Breast epithelium (tissue), 4 donors: ENCODE results near the gene NEK1. TPM values are rescaled to one million over a fixed set of nuclear protein-coding genes. Genes with fewer than 3 reads are reported as not detected.

Source experiments
- DNase-seq, 2 donors: peaks; one replicate each; pipeline ENCODE4 v3.0.0-alpha.2; 2019; ENCODE audit warnings: low spot score in 2 of 2
- H3K27ac ChIP-seq, 2 donors: fragments of 200-600 bp; sonication (generic) in 1 of 2; one replicate each; pipeline ENCODE4 v1.5.1; 2016 to 2019; ENCODE audit warnings: mild to moderate bottlenecking in 1 of 2
- H3K27me3 ChIP-seq, 2 donors: fragments of 200-600 bp; sonication (generic) in 1 of 2; one replicate each; pipeline versions ENCODE4 v1.5.1 to v1.6.0; 2017 to 2019; ENCODE audit warnings: control low read depth in 1 of 2, mild to moderate bottlenecking in 1 of 2
- H3K36me3 ChIP-seq: fragments of 200-600 bp; one replicate; pipeline ENCODE4 v1.5.1; 2019
- H3K4me1 ChIP-seq, 2 donors: fragments of 200-600 bp; sonication (generic); one replicate each; pipeline ENCODE4 v1.5.1; 2016 to 2019; ENCODE audit warnings: control low read depth in 1 of 2
- H3K4me3 ChIP-seq, 3 donors: fragments of 200-600 bp; sonication (generic); 1 replicate in 2 of 3; 2 replicates in 1 of 3; pipeline ENCODE4 v1.5.1; 2016 to 2019; ENCODE audit warnings: mild to moderate bottlenecking in 3 of 3, moderate library complexity in 2 of 3
- H3K9me3 ChIP-seq, 2 donors: fragments of 200-600 bp; sonication (generic) in 1 of 2; one replicate each; pipeline ENCODE4 v1.5.1; 2016 to 2019; ENCODE audit warnings: control low read depth in 1 of 2
- CTCF ChIP-seq, 3 donors: fragments of 450-650 bp; IDR thresholded peaks; one replicate each; pipeline ENCODE4 v1.5.1; 2016 to 2017; ENCODE audit warnings: antibody characterized with exemption in 3 of 3, mild to moderate bottlenecking in 3 of 3, moderate library complexity in 3 of 3
- POLR2A ChIP-seq: fragments of 450-650 bp; IDR thresholded peaks from one replicate; pipeline ENCODE4 v1.6.1; 2016; ENCODE audit warnings: antibody characterized with exemption, mild to moderate bottlenecking, moderate library complexity
- POLR2AphosphoS5 ChIP-seq, 3 donors: sonication (generic); formaldehyde crosslinking; IDR thresholded peaks; one replicate each; pipeline ENCODE4 v1.6.1; 2017; ENCODE audit warnings: antibody characterized with exemption in 3 of 3
- intact Hi-C: fragments of 100-400 bp; cut with DNase I; formaldehyde crosslinking; loops from one replicate; pipeline ENCODE4 v1.15.1; 2023; ENCODE audit warnings: low total_unique reads
- total RNA-seq, 3 donors: library from RNA; depleted of rRNA; stranded (reverse); fragments of >200 nt; gene quantifications; one replicate each; pipeline ENCODE4 v1.1.0, GENCODE V29; 2016

NEK1 gene
- total RNA-seq, 3 donors from 2014 or later, result 14.4 to 18.1 (median 14.7) TPM

- intact Hi-C loops, result no loop called here
- no peak for DNase-seq
- H3K4me3 ChIP-seq, result no peak overlapping the region
Observed at GRCh38 chr4:169650227-169650936, 38.0 kb upstream of the NEK1 start.

GRCh38 chr4:169649545-169650226, 37.3 kb upstream of the NEK1 start:
- intact Hi-C loops, result no loop called here
- no peaks in the 10 kb centered on the region for H3K9me3 ChIP-seq
- H3K36me3 ChIP-seq, result no peaks in the 10 kb centered on the region
- H3K4me1 ChIP-seq, result no peaks in the 10 kb centered on the region
- TF ChIP-seq POLR2AphosphoS5 (IDR thresholded peaks at IDR 0.05), result no peak
- no peak for TF ChIP-seq CTCF (IDR thresholded peaks at IDR 0.05)
- no peak for TF ChIP-seq POLR2A
- DNase-seq, result no peak
- no peak overlapping the region for H3K4me3 ChIP-seq
- H3K27me3 ChIP-seq, result no peaks in the 10 kb centered on the region
- H3K27ac ChIP-seq, result no peak overlapping the region

More at GRCh38 chr4:169650227-169650936, 38.0 kb upstream of the NEK1 start:
- Histone ChIP-seq H3K4me1 (no peaks in the 10 kb centered on the region), H3K9me3 (no peaks in the 10 kb centered on the region), H3K27ac (no peak overlapping the region), H3K36me3 (no peaks in the 10 kb centered on the region), H3K27me3 (no peaks in the 10 kb centered on the region)
- TF ChIP-seq POLR2AphosphoS5 (IDR thresholded peaks at IDR 0.05), result no peak
- no peak for TF ChIP-seq CTCF (IDR thresholded peaks at IDR 0.05)
- TF ChIP-seq POLR2A, result no peak

GRCh38 chr4:169645627-169646026, 33.2 kb upstream of the NEK1 start:
- no peaks in the 10 kb centered on the region for H3K4me1 ChIP-seq
- H3K27ac ChIP-seq, result no peak overlapping the region
- TF ChIP-seq CTCF (IDR thresholded peaks at IDR 0.05), result no peak
- no peak for TF ChIP-seq POLR2AphosphoS5 (IDR thresholded peaks at IDR 0.05)
- no peak for TF ChIP-seq POLR2A
- H3K27me3 ChIP-seq, result no peaks in the 10 kb centered on the region
- H3K9me3 ChIP-seq, result no peaks in the 10 kb centered on the region
- no peaks in the 10 kb centered on the region for H3K36me3 ChIP-seq
- no peak for DNase-seq
- intact Hi-C loops, result no loop called here
- H3K4me3 ChIP-seq, result no peak overlapping the region

- intact Hi-C loops, result no loop called here
- TF ChIP-seq POLR2A (no peak), POLR2AphosphoS5 (IDR thresholded peaks at IDR 0.05) (no peak), CTCF (IDR thresholded peaks at IDR 0.05) (no peak)
Observed at GRCh38 chr4:169644802-169645201, 32.4 kb upstream of the NEK1 start.

GRCh38 chr4:169640261-169640870, 28.0 kb upstream of the NEK1 start:
- H3K9me3 ChIP-seq, result no peaks in the 10 kb centered on the region
- H3K36me3 ChIP-seq, result no peaks in the 10 kb centered on the region
- no peak overlapping the region for H3K27ac ChIP-seq

More at GRCh38 chr4:169644802-169645201, 32.4 kb upstream of the NEK1 start:
- Histone ChIP-seq H3K36me3 (no peaks in the 10 kb centered on the region), H3K9me3 (no peaks in the 10 kb centered on the region), H3K27ac (no peak overlapping the region), H3K4me1 (no peaks in the 10 kb centered on the region), H3K4me3 (no peak overlapping the region), H3K27me3 (no peaks in the 10 kb centered on the region)
- DNase-seq, result no peak

More at GRCh38 chr4:169640261-169640870, 28.0 kb upstream of the NEK1 start:
- Histone ChIP-seq H3K4me3 (no peak overlapping the region), H3K27me3 (no peaks in the 10 kb centered on the region), H3K4me1 (no peaks in the 10 kb centered on the region)
- TF ChIP-seq POLR2A (no peak), CTCF (IDR thresholded peaks at IDR 0.05) (no peak), POLR2AphosphoS5 (IDR thresholded peaks at IDR 0.05) (no peak)
- intact Hi-C loops, result no loop called here
- no peak for DNase-seq
